Measurements from ENCODE around the gene OR2B2. TPM values are rescaled to one million over a fixed set of nuclear protein-coding genes. Genes with fewer than 3 reads are reported as not detected.

The OR2B2 gene
- total RNA-seq, 1 donor from 2014 or later, result not detected

GRCh38 chr6:27871924-27872638, 40.1 kb downstream of the OR2B2 start:
- H3K4me3 Mint-ChIP-seq (ENCODE audit: unreplicated experiment), result peak overlapping the region; percentile 79
- peaks cover 28% of the 10 kb centered on the region for H3K4me1 Mint-ChIP-seq (ENCODE audit: low read depth)
- H3K36me3 Mint-ChIP-seq (ENCODE audit: low read depth), result no peaks in the 10 kb centered on the region
- H3K27me3 Mint-ChIP-seq (ENCODE audit: low read depth), result no peaks in the 10 kb centered on the region
- peak overlapping the region; percentile 91 for H3K27ac Mint-ChIP-seq (ENCODE audit: unreplicated experiment)
- no peaks in the 10 kb centered on the region for H3K9me3 Mint-ChIP-seq (ENCODE audit: low read depth)
- TF ChIP-seq CTCF (IDR thresholded peaks at IDR 0.05), result peak; percentile 64
- no peak for DNase-seq (ENCODE audit: low spot score)

GRCh38 chr6:27870291-27870870, 41.8 kb downstream of the OR2B2 start:
- Mint-ChIP-seq H3K9me3 (ENCODE audit: low read depth) (no peaks in the 10 kb centered on the region), H3K36me3 (ENCODE audit: low read depth) (no peaks in the 10 kb centered on the region), H3K27me3 (ENCODE audit: low read depth) (no peaks in the 10 kb centered on the region), H3K4me1 (ENCODE audit: low read depth) (peaks cover 45% of the 10 kb centered on the region), H3K4me3 (ENCODE audit: unreplicated experiment) (no peak overlapping the region), H3K27ac (ENCODE audit: unreplicated experiment) (no peak overlapping the region)
- no peak for TF ChIP-seq CTCF (IDR thresholded peaks at IDR 0.05)
- DNase-seq (ENCODE audit: low spot score), result no peak

- no peaks in the 10 kb centered on the region for H3K27me3 Mint-ChIP-seq (ENCODE audit: low read depth)
- peaks cover 44% of the 10 kb centered on the region for H3K4me1 Mint-ChIP-seq (ENCODE audit: low read depth)
- H3K36me3 Mint-ChIP-seq (ENCODE audit: low read depth), result no peaks in the 10 kb centered on the region
- DNase-seq (ENCODE audit: low spot score), result no peak
- H3K4me3 Mint-ChIP-seq (ENCODE audit: unreplicated experiment), result no peak overlapping the region
- H3K9me3 Mint-ChIP-seq (ENCODE audit: low read depth), result peaks cover 4% of the 10 kb centered on the region
- TF ChIP-seq CTCF (IDR thresholded peaks at IDR 0.05), result no peak
- no peak overlapping the region for H3K27ac Mint-ChIP-seq (ENCODE audit: unreplicated experiment)
Measured at GRCh38 chr6:27868311-27868710, 43.9 kb downstream of the OR2B2 start.

GRCh38 chr6:27867945-27868300, 44.3 kb downstream of the OR2B2 start:
- Mint-ChIP-seq H3K36me3 (ENCODE audit: low read depth) (no peaks in the 10 kb centered on the region), H3K27ac (ENCODE audit: unreplicated experiment) (no peak overlapping the region), H3K4me3 (ENCODE audit: unreplicated experiment) (peak overlapping the region; percentile 83), H3K4me1 (ENCODE audit: low read depth) (peaks cover 40% of the 10 kb centered on the region), H3K9me3 (ENCODE audit: low read depth) (peaks cover 4% of the 10 kb centered on the region), H3K27me3 (ENCODE audit: low read depth) (no peaks in the 10 kb centered on the region)
- no peak for DNase-seq (ENCODE audit: low spot score)
- TF ChIP-seq CTCF (IDR thresholded peaks at IDR 0.05), result no peak

DNA sequence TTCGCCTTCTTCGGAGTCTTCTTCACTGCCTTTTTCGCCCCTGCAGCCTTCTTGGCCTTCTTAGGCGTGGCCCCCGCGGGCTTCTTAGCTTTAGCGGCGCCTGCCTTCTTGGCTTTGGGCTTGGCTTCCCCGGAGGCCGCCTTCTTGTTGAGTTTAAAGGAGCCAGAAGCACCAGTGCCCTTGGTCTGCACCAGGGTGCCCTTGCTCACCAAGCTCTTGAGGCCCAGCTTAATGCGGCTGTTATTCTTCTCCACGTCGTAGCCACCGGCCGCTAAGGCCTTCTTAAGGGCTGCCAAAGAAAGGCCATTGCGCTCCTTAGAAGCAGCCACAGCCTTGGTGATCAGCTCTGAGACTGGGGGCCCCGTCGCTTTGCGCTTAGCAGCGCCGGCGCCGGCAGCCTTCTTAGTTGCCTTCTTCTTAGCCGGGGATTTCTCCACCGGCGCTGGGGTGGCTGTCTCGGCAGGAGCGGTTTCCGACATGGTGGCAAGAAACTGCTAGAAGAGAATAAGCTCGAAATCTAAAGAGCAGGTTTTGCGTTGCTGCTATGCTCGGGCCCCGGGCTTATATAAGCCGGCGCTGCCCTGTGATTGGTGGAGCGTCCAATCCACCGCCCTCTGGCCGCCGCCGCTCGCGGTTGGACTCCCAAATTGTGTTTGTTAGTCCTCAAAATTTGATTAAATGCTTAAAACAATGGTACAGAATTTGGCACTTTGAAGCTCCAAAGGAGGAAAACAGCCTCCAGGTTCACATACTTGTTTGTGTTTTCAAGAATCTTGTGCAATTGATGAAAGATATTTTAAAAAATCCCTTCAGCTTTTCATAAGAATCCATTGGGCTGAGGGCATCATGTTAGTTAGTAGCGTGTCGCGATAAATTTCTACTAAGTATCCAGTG, 44.9 kb downstream of the OR2B2 start:
- no peaks in the 10 kb centered on the region for H3K27me3 Mint-ChIP-seq (ENCODE audit: low read depth)
- H3K27ac Mint-ChIP-seq (ENCODE audit: unreplicated experiment), result peak overlapping the region; percentile 76
- peaks cover 4% of the 10 kb centered on the region for H3K9me3 Mint-ChIP-seq (ENCODE audit: low read depth)
- peak; percentile 24 for TF ChIP-seq CTCF (IDR thresholded peaks at IDR 0.05)
- no peak for DNase-seq (ENCODE audit: low spot score)
- H3K36me3 Mint-ChIP-seq (ENCODE audit: low read depth), result no peaks in the 10 kb centered on the region
- H3K4me3 Mint-ChIP-seq (ENCODE audit: unreplicated experiment), result peak overlapping the region; percentile 83
- H3K4me1 Mint-ChIP-seq (ENCODE audit: low read depth), result peaks cover 37% of the 10 kb centered on the region
